Heart left ventricle (tissue), 16 donors: ENCODE measurements around the gene ELOVL5. TPM values are rescaled to one million over a fixed set of nuclear protein-coding genes. Genes with fewer than 3 reads are reported as not detected.

ENCODE experiments used
- ATAC-seq, 4 donors: fragments of 200-7000 bp; cut with Tn5 transposase; one replicate each; pipeline ENCODE4 v1.9.1; 2020 to 2022; ENCODE audit warnings: moderate library complexity in 4 of 4, mild to moderate bottlenecking in 3 of 4, moderate number of reproducible peaks in 1 of 4
- DNase-seq, 5 donors: peaks; one replicate each; pipeline ENCODE4 v3.0.0-alpha.2; 2020
- H3K27ac ChIP-seq, 12 donors: fragments of 200-600 bp; sonication (generic) in 4 of 12; one replicate each; pipeline versions ENCODE4 v1.5.0 to v1.8.0; 2016 to 2022; ENCODE audit warnings: mild to moderate bottlenecking in 2 of 12
- H3K27me3 ChIP-seq, 9 donors: fragments of 200-600 bp; sonication (generic) in 2 of 9; one replicate each; pipeline versions ENCODE4 v1.5.1 to v1.8.0; 2016 to 2022; ENCODE audit warnings: mild to moderate bottlenecking in 3 of 9
- H3K36me3 ChIP-seq, 9 donors: fragments of 200-600 bp; sonication (generic) in 2 of 9; one replicate each; pipeline versions ENCODE4 v1.5.0 to v1.8.0; 2018 to 2022; ENCODE audit warnings: mild to moderate bottlenecking in 2 of 9
- H3K4me1 ChIP-seq, 12 donors: fragments of 200-600 bp; sonication (generic) in 4 of 12; one replicate each; pipeline versions ENCODE4 v1.5.0 to v1.8.0; 2016 to 2022; ENCODE audit warnings: mild to moderate bottlenecking in 3 of 12
- H3K4me3 ChIP-seq, 12 donors: fragments of 200-600 bp; sonication (generic) in 4 of 12; one replicate each; pipeline versions ENCODE4 v1.5.0 to v1.8.0; 2017 to 2022; ENCODE audit warnings: mild to moderate bottlenecking in 9 of 12, moderate library complexity in 4 of 12
- H3K9me3 ChIP-seq, 12 donors: fragments of 200-600 bp; sonication (generic) in 4 of 12; one replicate each; pipeline versions ENCODE4 v1.5.0 to v1.8.0; 2016 to 2022; ENCODE audit warnings: mild to moderate bottlenecking in 1 of 12
- CTCF ChIP-seq, 12 donors: fragments of 200-600 bp; sonication (generic) in 4 of 12; IDR thresholded peaks; one replicate each; pipeline versions ENCODE4 v1.5.0 to v1.8.0; 2018 to 2022; ENCODE audit warnings: antibody characterized with exemption in 12 of 12, mild to moderate bottlenecking in 5 of 12
- POLR2A ChIP-seq, 2 donors: fragments of 450-650 bp; IDR thresholded peaks; one replicate each; pipeline ENCODE4 v1.6.1; 2017; ENCODE audit warnings: antibody characterized with exemption in 2 of 2, mild to moderate bottlenecking in 2 of 2, moderate library complexity in 2 of 2
- WGBS, 4 donors: extraction: QIAGEN DNeasy Blood & Tissue Kit in 2 of 4; methylation state at CpG; one replicate each; pipeline versions ENCODE4 v1.1.5 to v1.1.7; 2013 to 2018; 5-methylcytosine and 5-hydroxymethylcytosine counted together
- intact Hi-C, 10 donors: fragments of 100-400 bp; cut with DNase I; formaldehyde crosslinking; loops; one replicate each; pipeline versions ENCODE4 v1.11.1 to v1.14.2; 2022
- polyA plus RNA-seq, 2 donors: library from polyadenylated mRNA; stranded (reverse); fragments of 200-250 nt; gene quantifications; one replicate each; pipeline ENCODE4 v1.2.3, GENCODE V29; 2013
- total RNA-seq, 9 donors: library from RNA; depleted of rRNA in 2 of 9; stranded (reverse); fragments of >200 nt in 2 of 9; fragmentation: NEBNext Ultra II Directional in 3 of 9; extraction: Animal tissue kit (Norgen Biotek cat#: 25700) in 3 of 9; gene quantifications; one replicate each; pipeline versions ENCODE4 v1.1.0 to v1.2.4, GENCODE V29; 2016 to 2023
- donor health status: ischemic (EF 13 %, LVEDD 7.1; RV severe dilation, severe dysfunction).
- donor health status: healthy with polysubstance abuse.
- donor health status: DM: no; HTN: yes; CAD: no.
- donor health status: DM: no; HTN: no; CAD: no.
- donor health status: ischemic (EF 25% LVEDD 6.9; RV normal size, moderate dysfunction).
- donor health status: ischemic (EF 25% LVEDD 5.7; RV mildly dilated, moderate dysfunction).
- donor health status: healthy.
- donor health status: DM: yes; HTN: yes; CAD: no.
- donor health status: ischemic (EF 35%, LVEDD 5.7; RV mildly dilated, moderate dysfunction).
- donor health status: nonischemic (EF 11% LVEDD 7.7; RV severe dilation, severe dysfunction).
- donor health status: DM: yes; HTN: yes; CAD: no.
- donor health status: PGD.
- donor health status: ischemic (EF 29% LVEDD 5.4; RV normal size, mild dysfunction).
- donor health status: nonischemic (EF 23%, LVEDD 6.1; RV moderate dilation, normal function).

Gene ELOVL5
- total and polyA plus RNA-seq, 11 donors: 9.6 to 47.9 (median 29.3) TPM

DNA sequence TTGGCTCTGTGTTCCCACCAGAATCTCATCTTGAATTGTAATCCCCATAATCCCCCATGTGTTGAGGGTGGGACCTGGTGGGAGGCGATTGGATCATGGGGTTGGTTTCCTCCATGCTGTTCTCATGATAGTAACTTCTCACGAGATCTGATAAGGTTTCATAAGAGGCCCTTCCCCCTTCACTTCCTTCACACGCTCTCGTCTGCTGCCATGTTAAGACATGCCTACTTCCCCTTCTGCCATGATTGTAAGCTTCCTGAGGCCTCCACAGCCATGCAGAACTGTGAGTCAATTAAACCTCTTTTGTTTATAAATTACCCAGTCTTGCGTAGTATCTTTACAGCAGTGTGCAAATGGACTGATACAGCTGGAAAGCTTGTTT, 90.0 kb downstream of the ELOVL5 start:
- intact Hi-C loops: no loop called here
- no peak for TF ChIP-seq CTCF (IDR thresholded peaks at IDR 0.05)
- no peak for TF ChIP-seq POLR2A (IDR thresholded peaks at IDR 0.05)
- ATAC-seq (no peak), DNase-seq (no peak)
- Histone ChIP-seq H3K4me1 (peaks cover 0 to 22% (median 0%) of the 10 kb centered on the region in 12 donors), H3K27ac (no peak overlapping the region), H3K36me3 (peaks cover 0 to 51% (median 23%) of the 10 kb centered on the region in 9 donors), H3K4me3 (no peak overlapping the region), H3K27me3 (no peaks in the 10 kb centered on the region), H3K9me3 (no peaks in the 10 kb centered on the region)
- WGBS, 4 donors: 94 to 98% (median 95%) methylated on average over 5 of the region's 5 CpGs

DNA sequence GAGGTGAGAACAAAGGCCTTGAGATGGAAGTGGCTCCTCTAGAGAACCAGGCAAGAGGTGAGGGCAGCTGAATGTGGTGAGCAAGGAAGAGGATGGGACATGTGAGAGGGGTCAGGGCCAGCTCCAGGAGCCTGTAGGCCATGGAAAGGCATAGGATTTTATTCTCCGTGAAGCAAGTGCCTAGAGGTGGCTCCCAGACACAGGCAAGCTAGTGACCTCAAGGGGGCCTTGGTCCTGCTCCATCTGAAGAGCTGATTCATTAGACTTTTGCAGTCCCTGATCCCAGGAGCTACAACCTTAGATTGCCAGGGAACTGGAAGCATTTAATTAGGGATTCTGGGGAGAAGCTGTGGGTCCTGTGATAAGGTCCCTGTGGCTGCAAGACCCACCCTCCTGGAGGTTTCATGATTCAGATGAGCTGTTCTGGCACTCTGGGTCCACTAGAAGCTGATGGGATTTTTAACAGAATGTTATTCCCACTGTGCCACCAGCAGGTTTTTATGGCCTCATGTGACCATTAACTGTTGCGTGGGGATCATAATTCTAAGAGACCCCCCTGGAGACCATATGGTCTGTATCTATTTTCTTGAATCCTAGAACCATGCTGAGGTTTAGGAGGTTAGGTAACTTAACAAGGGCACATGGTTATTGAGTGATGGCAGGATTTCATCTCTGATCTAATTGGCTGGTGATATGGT, 90.5 kb downstream of the ELOVL5 start:
- TF ChIP-seq CTCF (IDR thresholded peaks at IDR 0.05): no peak
- TF ChIP-seq POLR2A (IDR thresholded peaks at IDR 0.05): no peak
- intact Hi-C loops: no loop called here
- DNase-seq: no peak
- no peaks in the 10 kb centered on the region for H3K27me3 ChIP-seq
- no peaks in the 10 kb centered on the region for H3K9me3 ChIP-seq
- peak in 1 of 4 donors; percentile 17 for ATAC-seq
- WGBS, 4 donors: 90 to 100% (median 98%) methylated on average over 2 of the region's 2 CpGs
- H3K4me1 ChIP-seq: peaks cover 0 to 22% (median 0%) of the 10 kb centered on the region in 12 donors
- peaks cover 0 to 51% (median 23%) of the 10 kb centered on the region in 9 donors for H3K36me3 ChIP-seq
- peak overlapping the region in 1 of 12 donors; percentile 21 for H3K27ac ChIP-seq
- no peak overlapping the region for H3K4me3 ChIP-seq

DNA sequence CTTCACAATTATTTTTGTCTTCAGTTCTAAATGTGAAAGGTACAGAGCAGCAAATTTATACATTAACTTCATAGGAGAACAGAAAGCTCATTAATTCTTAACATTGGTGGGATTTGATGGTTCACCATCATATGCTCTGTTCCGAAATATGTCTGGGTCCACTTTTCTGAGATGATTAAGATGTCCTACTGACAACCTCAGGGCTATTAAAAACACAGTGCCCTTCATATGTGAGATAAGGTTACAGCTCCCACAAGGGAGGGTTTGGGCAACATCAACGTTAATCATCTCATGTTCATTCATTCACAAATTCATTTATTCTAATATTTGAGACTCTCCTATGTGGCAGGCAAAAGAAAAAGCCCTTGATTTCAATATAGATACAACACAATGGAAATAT, 91.2 kb downstream of the ELOVL5 start:
- TF ChIP-seq CTCF (IDR thresholded peaks at IDR 0.05) (no peak), POLR2A (IDR thresholded peaks at IDR 0.05) (no peak)
- Histone ChIP-seq H3K9me3 (no peaks in the 10 kb centered on the region), H3K4me3 (no peak overlapping the region), H3K27me3 (no peaks in the 10 kb centered on the region), H3K27ac (peak overlapping the region in 1 of 12 donors; percentile 21), H3K36me3 (peaks cover 0 to 47% (median 23%) of the 10 kb centered on the region in 9 donors), H3K4me1 (peaks cover 0 to 22% (median 0%) of the 10 kb centered on the region in 12 donors)
- 41 to 60% (median 54%) methylated on average over 2 of the region's 2 CpGs for WGBS, 4 donors
- ATAC-seq (peak in 2 of 4 donors; percentile 41 to 50), DNase-seq (no peak)
- intact Hi-C loops: no loop called here

- TF ChIP-seq CTCF (IDR thresholded peaks at IDR 0.05): no peak
- TF ChIP-seq POLR2A (IDR thresholded peaks at IDR 0.05): no peak
- Histone ChIP-seq H3K4me1 (peaks cover 0 to 22% (median 0%) of the 10 kb centered on the region in 12 donors), H3K27me3 (no peaks in the 10 kb centered on the region), H3K4me3 (no peak overlapping the region), H3K36me3 (peaks cover 0 to 42% (median 19%) of the 10 kb centered on the region in 9 donors), H3K9me3 (no peaks in the 10 kb centered on the region), H3K27ac (peak overlapping the region in 1 of 12 donors; percentile 21)
- DNase-seq (no peak), ATAC-seq (no peak)
- WGBS, 4 donors: 41 to 58% (median 51%) methylated on average over 3 of the region's 3 CpGs
- intact Hi-C loops: no loop called here
Measured at GRCh38 chr6:53257001-53257400, 91.7 kb downstream of the ELOVL5 start.
